GM18519 (cell line): ENCODE measurements around the gene DNM3.
"Not testable (repeated sequence)": the region's sequence is repeated elsewhere in the genome, so short reads cannot be mapped to it uniquely, and the experiment has no call there.

Experiments
- ATAC-seq: cut with Tn5 transposase; IDR thresholded peaks from one replicate; pipeline ENCODE4 v1.9.1; 2021; ENCODE audit warnings: mild to moderate bottlenecking, moderate library complexity; ENCODE audit not compliant: unreplicated experiment, low FRiP score

DNM3 gene

DNA sequence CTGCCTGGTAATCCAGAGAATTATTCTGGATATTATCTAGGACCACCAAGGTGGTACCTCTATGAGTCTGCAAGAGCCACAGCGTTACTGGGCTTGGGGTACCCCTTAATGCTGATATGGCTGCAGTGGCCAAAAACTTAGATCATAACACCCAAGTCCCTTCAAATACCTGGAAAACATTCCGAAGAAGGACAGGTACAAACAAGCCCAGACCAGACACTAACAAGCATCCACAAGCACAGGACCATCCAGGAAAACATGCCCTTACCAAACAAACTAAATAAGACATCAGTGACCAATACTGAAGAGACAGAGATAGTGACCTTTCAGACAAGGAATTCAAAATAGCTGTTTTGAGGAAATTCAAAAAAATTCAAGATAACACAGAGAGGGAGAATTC is 582.0 kb downstream of the DNM3 start:
- ATAC-seq, result no peak

DNA sequence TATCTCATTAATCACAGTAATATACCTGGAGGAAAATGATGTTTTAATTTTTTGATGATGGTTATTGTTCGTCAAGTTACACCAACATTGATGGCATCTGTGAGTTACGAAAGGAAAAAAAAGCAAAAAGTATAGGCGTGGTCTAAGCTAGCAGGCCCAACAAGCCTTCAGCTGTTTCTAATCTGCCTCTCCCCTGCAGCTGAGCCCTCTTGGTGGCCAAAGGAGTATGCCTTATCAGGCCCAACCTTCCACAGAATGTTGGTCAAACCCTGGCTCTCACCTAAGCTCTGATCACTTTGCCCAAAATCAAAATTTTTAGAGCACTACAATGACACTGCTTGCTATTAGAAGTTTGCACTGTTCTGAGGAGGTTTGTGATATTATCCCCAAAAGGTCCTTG is 584.0 kb downstream of the DNM3 start:
- ATAC-seq, result no peak

DNA sequence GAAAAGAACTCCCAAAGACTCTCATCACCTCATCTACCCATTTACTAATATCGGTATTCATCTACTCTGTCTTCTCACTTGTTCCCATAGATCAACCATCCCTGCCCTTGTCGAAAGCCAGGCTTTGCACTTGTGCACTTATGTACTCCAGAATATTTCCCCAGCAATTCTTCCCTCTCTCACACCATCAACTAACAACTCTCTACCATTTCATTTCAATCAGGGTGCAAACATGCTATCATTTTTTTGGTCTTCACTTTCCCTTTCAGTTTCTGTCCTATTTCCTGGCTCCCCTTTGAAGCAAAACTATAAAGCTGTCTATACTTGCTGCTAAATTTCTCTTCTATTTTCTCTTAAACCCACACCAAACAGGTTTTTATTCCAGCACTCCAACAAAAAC is 585.9 kb downstream of the DNM3 start:
- no peak for ATAC-seq

DNA sequence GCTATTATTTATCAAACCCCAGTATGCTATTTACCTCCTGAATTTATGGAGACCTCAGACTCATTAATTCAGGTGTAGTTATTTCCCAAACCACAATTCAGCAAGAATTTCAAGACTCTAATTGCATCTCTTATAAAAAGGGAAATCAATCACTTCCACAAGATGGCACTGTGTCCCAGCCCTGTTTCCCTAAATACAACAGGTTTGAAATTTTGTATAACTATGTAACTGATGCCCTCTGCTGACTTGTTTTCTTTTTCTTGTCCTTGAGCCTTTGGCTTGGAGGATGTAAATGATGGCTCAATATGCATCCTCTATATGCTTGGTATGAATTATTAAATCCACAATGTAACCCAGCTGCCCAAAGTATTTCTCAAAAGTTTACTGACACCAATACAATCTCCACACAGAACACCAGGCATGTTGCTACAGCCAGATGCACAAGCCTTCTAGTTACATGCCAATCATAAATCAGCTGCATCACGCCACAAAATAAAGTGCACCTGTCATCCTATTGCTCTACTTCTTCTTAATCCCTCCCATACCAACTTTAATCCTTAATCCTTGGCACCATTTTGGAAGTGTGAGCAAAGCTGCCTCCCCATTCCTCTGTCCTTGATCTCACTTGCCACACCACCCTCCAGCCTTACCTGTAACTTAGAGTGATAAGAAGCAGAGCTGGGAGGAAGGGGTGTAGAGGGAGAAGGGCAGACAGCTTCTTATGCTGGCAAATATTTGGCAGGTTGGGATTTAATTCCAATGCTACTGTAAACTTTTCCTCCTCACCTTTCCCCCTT is 588.2 kb downstream of the DNM3 start:
- ATAC-seq, result no peak

DNA sequence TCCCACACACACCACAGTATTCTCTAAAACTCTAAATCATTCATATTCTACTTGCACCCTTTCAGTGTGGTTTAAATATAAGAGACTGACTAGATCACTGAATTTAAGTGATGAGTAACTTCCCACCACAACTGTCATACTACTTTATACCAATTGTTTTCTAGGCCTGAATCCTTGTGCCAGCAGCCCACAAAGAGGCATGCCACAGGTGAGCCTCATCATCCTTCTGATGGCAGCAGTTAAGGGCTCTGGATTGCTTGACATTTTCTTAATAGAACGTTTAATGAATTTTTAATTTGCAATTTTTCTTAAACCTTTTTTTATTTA is 588.8 kb downstream of the DNM3 start:
- ATAC-seq, result no peak

DNA sequence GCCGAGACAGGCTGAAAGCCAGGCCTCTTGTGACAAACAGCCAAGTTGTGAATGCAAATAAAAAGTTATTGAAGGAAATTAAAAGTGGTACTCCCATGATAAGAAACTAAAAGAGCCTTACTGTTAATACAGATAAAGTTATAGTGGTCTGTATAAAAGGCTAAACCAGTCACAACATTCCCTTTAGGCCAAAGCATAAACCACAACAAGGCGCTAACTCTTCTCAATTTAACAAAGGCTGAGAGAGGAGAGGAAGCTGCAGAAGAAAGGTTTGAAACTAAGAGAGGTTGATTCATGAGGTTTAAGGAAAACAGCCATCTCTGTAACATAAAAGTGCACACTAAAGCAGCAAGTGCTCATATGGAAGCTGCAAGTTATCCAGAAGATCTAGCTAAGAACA is 589.9 kb downstream of the DNM3 start:
- no peak for ATAC-seq

DNA sequence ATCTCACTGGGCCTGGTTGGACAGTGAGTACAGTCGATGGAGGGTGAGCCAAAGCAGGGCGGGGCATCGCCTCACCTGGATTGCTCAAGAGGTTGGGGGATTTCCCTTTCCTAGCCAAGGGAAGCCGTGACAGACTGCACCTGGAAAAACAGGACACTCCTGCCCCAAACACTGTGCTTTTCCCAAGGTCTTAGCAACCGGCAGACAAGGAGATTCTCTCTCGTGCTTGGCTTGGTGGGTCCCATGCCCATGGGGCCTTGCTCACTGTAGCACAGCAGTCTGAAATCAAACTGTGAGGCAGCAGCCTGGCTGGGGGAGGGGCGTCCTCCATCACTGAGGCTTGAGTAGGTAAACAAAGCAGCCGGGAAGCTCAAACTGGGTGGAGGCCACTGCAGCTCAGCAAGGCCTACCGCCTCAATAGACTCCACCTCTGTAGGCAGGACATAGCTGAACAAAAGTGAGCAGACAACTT is 590.5 kb downstream of the DNM3 start:
- no peak for ATAC-seq

DNA sequence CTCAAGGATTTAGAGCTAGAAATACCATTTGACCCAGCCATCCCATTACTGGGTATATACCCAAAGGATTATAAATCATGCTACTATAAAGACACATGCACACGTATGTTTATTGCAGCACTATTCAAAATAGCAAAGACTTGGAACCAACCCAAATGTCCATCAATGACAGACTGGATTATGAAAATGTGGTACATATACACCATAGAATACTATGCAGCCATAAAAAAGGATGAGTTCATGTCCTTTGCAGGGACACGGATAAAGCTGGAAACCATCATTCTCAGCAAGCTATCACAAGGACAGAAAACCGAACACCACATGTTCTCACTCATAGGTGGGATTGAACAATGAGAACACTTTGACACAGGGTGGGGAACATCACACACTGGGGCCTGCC is 595.9 kb downstream of the DNM3 start:
- ATAC-seq, result not testable (repeated sequence)

DNA sequence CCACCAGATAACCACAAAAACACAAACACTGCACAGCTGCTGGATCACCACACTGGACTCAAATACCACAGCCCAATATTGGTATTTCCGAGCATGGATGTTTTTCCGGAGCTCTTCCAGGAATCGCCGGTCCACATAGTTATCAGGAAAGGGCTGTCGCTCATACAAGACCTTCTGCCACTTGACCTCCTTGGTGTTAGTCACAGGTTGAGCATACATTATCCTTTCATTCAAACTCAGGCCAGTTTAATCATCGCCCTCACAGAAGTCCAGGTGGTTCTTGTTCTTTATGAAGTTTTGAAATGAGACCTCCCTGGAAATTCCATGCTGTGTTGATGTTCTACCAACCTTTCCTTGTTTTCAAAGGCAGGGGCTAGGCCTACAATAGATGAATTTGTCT is 601.1 kb downstream of the DNM3 start:
- no peak for ATAC-seq

DNA sequence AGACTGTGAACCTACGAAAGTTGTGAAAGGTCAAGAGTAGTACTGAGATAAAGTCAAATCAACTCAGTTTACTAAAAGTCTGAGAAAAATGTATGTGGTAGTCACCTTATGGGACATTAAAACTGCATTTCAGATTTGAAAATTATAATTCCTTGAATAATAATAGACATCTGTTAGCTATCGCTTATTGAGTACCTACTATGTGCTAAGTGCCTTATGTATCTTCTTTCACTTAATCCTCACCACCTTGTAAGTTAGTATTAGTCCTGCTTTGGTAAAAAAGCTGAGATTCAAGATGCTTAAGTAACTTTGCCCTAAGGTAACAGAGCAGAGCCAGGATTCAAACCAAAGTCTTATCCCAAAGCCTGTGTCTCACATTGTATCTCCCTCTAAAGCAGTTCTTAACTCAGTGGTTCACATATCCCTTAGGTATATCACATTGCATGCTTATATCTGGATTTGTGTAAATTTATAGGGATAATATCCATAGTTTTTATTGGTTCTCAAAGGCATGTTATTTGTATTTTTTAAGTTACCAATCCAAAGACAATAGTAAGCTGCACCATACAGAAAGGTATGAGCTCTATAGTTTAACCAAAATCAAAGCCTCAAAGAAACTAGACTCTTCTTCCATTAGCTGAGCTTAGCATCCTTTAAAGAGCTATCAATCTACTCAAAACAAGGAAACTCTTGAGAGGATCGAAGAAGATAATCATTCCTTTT is 601.7 kb downstream of the DNM3 start:
- ATAC-seq, result no peak

DNA sequence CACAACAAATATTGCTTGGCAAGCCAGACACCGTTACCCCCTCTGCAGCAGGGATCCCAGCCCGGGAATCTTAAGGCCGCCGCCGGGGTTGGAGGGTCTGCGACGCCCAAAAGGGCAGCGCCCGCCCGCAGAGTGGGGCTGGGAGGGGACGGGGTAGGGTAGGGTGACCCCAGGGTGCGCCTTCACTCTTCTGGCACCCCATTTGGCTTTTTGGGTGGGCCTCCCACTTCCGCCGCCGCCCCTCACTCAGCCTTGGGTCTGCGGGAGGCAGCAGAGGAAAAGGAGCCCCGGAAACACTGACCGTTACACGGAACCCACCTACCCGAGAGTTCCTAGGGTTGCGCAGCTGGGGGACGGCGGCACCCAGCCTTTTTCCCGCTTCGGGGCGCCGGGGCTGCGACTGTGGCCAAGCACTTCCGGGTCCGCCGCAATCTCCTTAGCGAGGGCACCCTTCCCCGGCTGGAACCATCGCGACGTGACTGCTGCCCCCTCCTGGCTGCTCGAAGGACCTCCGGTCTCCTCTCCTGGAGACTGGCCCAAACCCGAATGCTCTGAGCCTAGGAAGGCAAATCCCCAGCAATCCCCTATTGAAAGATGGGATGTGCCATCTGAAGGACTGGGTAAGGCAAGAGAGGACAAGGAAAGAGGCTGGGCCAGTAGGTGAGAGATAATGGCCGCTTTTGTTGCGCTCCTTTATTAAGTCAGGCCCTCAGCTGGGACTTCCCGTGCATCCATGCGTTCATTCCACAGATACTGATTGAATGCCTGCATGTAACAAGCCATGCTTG is 602.6 kb downstream of the DNM3 start, which contains the start of gene PIGC:
Gene PIGC, minus strand, starts transcription at position 404 of the 788 bp plus-strand sequence. CDS start 1,447 bp downstream, outside the sequence.
- ATAC-seq, result peak; percentile 74

DNA sequence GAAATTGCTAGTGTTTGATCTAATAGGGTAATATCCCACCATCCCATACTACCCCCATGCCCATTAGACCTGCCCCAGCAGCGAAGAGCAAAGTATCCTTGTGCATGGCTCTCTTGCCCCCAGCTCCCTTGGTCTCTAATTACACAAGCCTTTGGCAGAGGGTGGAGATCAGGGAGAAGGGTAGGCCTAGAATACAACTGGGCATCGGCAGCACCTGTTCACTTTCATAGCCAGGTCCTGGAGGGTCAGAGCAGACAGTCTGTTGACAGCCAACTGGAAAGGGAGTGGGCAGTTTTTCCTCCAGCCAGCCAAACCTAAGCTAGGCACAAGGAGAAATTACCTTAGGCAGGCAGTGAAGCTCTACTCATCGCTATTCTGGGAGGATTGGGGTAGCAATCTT is 605.2 kb downstream of the DNM3 start:
- ATAC-seq, result no peak

DNA sequence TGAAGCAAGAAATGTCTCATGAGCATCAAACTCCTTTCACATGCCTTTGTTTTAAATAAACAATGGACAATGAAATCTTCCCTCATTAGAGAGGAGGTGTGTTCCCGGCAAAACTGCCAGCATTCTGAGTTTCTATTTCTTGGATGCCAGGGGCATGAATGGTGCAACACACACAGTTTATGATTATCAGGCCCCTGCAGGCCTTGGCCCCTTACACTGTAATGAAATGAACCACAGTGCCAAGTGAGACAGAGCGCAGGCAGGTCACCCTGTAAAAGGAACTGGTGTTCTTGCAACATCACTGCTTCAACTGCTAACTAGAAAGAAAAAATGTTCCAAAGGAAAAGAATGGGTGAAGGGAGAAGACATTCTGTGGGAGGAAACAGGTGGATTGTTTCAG is 606.3 kb downstream of the DNM3 start:
- ATAC-seq, result no peak

DNA sequence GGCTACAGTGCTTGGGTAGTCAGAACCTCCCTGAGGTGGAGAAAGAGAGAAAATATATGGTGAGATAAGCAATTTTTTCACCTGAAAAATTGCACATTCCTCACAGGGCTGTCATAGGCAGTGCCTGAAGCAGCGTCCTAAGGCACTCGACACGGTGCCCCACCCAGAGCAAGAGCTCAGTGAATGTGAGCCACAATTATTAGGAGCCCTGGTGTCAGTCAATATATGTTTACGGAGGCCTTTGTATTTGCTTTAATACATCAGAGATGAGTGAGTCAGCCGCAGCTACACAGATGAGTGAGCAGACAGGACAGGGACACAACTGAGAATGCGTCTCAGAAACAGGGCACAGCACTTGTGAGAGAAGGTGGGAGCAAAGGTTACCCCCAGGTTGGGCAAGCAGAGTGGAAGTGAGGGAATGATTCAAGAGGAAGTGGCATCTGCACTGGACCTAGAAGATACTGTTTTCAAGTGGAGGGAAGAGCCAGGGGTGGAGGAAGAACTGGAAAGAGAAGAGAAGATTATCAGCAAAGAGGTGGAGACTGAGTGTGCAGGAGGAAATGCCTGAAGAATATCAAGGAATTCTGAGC is 607.8 kb downstream of the DNM3 start:
- ATAC-seq, result no peak

DNA sequence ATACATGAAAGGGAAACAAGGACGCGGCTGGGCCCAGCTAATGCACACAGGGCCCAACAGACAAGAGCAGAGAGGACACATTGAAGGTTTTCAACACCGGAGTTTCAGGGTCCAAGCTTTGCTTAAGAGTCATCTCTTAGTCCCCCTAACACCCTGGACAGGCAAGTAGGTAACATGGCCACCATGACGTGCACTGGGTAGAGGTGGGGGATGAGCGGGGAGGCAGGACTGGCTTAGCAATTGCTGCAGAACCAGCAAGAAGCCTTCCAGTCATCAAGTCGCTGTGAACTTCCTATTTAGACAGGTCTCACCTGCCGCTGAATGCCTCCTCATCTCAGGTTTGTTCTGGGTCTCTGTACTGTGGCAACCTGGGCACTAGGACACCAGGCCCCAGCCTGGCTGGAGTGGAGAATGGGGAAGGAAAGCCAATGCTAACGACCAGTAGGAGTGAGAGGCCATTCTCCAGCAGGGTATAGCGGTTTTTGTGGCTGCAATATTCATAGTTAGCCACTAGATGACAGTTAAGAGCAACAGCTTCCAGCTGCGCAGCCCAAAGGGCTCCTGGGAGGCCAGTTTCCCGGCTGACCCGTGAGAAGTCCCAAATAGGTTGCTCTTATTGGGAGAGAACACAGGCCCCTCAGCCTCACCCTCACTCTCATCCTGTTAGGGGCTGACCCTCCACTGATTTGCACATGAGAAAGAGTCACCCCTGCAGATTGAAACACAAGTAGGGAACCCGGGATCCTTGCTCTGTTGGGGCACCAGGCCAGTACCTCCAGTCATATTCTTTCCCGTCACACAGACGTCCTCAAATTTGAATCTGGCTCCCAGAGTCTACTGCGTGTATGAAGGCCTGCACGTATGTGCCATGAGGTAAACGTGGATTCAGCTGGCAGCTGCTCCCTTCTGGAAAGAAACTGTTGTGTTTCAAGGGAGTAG is 608.6 kb downstream of the DNM3 start:
- ATAC-seq, result peak; percentile 76

DNA sequence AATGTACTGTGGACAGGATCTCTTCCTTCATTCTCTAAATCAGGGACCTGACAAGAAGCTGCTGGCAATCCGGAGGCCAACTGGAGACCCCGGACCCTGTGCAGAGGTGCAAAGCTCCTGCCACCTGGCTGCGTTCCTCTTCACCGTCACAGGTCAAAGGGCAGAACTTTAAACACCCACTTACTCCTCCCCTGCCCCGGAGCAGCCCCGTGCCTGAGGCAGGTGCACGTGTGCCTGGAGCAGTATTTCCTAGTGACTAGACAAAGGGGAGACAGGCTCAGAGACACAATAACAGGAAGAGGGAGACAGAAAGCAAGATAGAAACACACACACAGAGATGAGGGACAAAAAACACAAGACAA is 609.2 kb downstream of the DNM3 start:
- ATAC-seq, result no peak

DNA sequence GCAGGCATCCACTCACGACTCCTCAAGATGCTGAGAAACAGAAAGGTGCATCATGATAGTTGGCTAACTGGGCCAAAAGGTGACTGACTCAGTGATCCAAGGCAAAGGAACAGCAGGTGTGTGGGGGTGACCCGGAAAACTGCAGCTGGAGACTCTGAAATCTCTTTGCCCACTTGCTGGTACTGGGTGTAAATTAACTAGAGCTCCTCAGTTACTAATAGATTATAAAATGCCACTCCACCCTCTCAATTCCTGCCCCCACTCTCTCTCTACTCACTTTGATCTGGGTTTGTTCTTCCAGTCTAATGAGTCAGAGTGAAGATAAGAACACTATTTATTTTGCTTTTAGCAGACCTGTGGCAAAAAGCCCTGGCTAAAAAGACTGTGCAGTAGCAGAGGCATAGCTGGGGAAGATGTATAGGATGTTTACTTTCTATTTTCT is 609.7 kb downstream of the DNM3 start:
- no peak for ATAC-seq

DNA sequence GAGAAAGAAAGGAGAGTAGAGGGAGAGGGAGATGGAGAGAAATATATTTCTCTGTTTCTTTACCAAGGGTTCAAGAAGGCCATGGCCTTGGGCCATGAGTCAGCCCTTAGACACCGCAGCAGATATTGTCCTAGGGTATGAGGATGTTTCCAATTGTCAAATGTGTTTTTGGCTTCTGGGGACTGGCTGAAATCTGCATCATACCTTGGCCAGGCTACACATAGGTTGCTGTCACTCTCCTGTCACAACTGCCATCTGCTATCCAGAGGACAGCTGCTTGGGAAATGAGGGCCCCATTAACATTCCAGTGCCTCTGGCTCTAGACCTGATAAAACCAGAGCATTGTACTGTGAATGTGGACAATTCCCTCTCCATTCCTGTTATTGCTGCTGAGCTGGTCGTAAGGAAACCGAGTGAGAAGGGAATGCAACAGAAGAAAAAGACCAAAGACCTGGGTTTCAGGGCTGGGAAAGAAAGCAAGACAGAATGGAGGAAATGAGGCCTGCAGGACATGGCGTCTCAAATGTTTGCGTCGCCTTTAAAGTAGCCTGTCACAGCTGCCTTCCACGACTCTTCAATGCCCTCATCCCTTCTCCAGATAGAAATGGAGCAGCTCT is 611.3 kb downstream of the DNM3 start:
- no peak for ATAC-seq

DNA sequence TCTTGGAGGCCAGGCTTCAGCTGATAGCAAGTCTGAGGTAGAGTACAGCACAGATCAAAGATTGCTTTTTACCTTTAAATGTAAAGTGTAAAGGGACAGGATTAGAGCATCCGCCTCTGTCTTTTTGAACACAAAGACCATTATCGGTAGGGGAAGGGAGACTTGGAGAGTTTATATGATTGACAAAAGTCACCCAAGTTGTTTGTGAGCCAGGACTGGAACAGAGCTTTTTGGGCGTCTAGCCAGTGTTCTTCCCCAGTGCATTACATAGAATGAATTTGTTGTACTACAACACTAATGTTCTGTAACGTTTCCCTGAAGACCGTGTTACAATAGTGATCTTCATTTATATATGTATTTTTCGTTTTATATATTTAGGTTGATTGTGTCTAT is 611.9 kb downstream of the DNM3 start:
- no peak for ATAC-seq
